22Rv1 (cell line): Measurements from ENCODE around the gene SRRT.

Source experiments
- ZFX ChIP-seq: fragments of 450-650 bp; IDR thresholded peaks from 2 replicates; pipeline ENCODE4 v1.6.1; 2017; ENCODE audit warnings: antibody characterized with exemption, borderline replicate concordance
- TF ChIP-seq, protein P1 (sequence below): fragments of 450-650 bp; IDR thresholded peaks from 2 replicates; pipeline ENCODE4 v1.5.1; 2017; ENCODE audit warnings: mild to moderate bottlenecking

DNA sequence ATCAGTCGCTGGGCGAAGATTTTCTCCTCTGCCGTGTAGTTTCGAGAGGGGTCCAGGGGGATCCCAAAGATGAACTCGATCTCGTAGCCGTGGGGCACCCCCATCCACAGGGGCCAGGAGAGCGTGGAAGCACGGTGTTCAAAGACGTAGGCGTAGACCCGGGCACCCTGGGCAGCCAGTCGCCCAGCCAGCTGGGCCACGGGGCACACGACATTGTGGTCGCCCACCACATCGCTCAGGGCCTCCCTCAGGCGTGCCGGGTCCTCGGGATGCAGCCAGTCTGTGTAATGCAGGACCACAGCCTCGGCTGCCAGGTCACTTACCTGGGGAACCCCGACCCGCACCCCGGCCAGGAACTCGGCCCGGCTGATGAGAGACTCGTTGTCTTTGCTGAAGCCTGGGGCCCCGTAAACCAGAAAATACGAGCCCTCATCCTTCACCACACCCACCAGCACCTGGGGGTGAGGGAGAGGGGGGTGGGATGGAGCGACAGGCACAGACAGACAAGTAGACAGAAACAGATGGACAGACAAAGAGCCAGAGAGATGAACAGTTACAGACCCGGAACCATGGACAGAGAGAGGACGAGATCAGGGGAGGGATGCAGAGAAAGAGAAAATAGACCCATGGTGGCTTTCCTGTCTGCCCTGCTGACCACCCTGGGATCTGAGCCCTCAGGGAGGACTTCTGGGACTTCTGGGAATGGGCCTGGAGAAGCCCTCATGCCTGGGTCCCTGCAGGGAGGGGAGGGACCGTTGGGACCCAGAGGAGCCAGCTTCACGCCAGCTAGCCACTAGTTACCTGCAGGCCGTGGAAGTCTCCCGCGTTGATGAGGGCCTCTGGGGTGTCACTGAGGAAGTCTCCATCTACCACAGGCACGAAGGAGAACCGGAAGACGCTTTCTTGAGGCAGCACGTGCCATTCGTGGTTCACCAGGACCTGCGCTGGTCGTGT, 17.7 kb downstream of the SRRT start:
- TF ChIP-seq, protein P1, sequence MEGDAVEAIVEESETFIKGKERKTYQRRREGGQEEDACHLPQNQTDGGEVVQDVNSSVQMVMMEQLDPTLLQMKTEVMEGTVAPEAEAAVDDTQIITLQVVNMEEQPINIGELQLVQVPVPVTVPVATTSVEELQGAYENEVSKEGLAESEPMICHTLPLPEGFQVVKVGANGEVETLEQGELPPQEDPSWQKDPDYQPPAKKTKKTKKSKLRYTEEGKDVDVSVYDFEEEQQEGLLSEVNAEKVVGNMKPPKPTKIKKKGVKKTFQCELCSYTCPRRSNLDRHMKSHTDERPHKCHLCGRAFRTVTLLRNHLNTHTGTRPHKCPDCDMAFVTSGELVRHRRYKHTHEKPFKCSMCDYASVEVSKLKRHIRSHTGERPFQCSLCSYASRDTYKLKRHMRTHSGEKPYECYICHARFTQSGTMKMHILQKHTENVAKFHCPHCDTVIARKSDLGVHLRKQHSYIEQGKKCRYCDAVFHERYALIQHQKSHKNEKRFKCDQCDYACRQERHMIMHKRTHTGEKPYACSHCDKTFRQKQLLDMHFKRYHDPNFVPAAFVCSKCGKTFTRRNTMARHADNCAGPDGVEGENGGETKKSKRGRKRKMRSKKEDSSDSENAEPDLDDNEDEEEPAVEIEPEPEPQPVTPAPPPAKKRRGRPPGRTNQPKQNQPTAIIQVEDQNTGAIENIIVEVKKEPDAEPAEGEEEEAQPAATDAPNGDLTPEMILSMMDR = no peak
- TF ChIP-seq ZFX = no peak
